Ovary (tissue), 9 donors: Measurements from ENCODE around the gene FZD2. TPM values are rescaled to one million over a fixed set of nuclear protein-coding genes. Genes with fewer than 3 reads are reported as not detected.

Experiments
- DNase-seq, 5 donors: peaks; one replicate each; pipeline ENCODE4 v3.0.0-alpha.2; 2019 to 2020
- H3K27ac ChIP-seq, 2 donors: fragments of 200-600 bp; one replicate each; pipeline versions ENCODE4 v1.5.1 to v1.8.0; 2019 to 2022
- H3K27me3 ChIP-seq: fragments of 200-600 bp; one replicate; pipeline ENCODE4 v1.8.0; 2022
- H3K36me3 ChIP-seq: fragments of 200-600 bp; sonication (generic); one replicate; pipeline ENCODE4 v1.5.1; 2019
- H3K4me1 ChIP-seq: one replicate; pipeline ENCODE4 v1.8.1; 2013; ENCODE audit warnings: mild to moderate bottlenecking, moderate library complexity; ENCODE audit not compliant: insufficient read depth
- H3K4me3 ChIP-seq: fragments of 200-600 bp; sonication (generic); one replicate; pipeline ENCODE4 v1.5.1; 2017
- H3K9me3 ChIP-seq, 2 donors: fragments of 200-600 bp in 1 of 2; sonication (generic) in 1 of 2; one replicate each; pipeline versions ENCODE4 v1.5.1 to v1.8.1; 2013 to 2019; ENCODE audit warnings: mild to moderate bottlenecking in 1 of 2, moderate library complexity in 1 of 2
- CTCF ChIP-seq, 3 donors: fragments of 450-650 bp in 2 of 3; fragments of 200-600 bp in 1 of 3; IDR thresholded peaks; one replicate each; pipeline versions ENCODE4 v1.5.1 to v1.8.0; 2016 to 2022; ENCODE audit warnings: antibody characterized with exemption in 3 of 3, mild to moderate bottlenecking in 1 of 3
- EP300 ChIP-seq: sonication (generic); formaldehyde crosslinking; IDR thresholded peaks from one replicate; pipeline ENCODE4 v1.6.1; 2017; ENCODE audit warnings: antibody characterized with exemption
- POLR2A ChIP-seq: fragments of 450-650 bp; IDR thresholded peaks from one replicate; pipeline ENCODE4 v1.6.1; 2017; ENCODE audit warnings: antibody characterized with exemption, mild to moderate bottlenecking, moderate library complexity
- WGBS, 3 donors: extraction: QIAGEN DNeasy Blood & Tissue Kit in 1 of 3; methylation state at CpG; one replicate each; pipeline versions ENCODE4 v1.1.5 to v1.1.7; 2013 to 2017; 5-methylcytosine and 5-hydroxymethylcytosine counted together
- intact Hi-C, 4 donors: fragments of 100-400 bp; cut with DNase I; formaldehyde crosslinking; loops; one replicate each; pipeline versions ENCODE4 v1.11.0 to v1.15.1; 2022 to 2023
- polyA plus RNA-seq, 2 donors: library from polyadenylated mRNA; stranded (reverse); fragments of 200-250 nt in 1 of 2; fragments of 350-450 nt in 1 of 2; fragmentation: Illumina TruSeq in 1 of 2; extraction: RNeasy Lipid Tissue Mini Kit (QIAGEN cat#74804) in 1 of 2; gene quantifications; one replicate each; pipeline ENCODE4 v1.2.3, GENCODE V29; 2013 to 2014
- total RNA-seq, 7 donors: library from RNA; depleted of rRNA in 2 of 7; stranded (reverse); fragments of >200 nt in 2 of 7; fragmentation: NEBNext Ultra II Directional in 3 of 7; extraction: Animal tissue kit (Norgen Biotek cat#: 25700) in 3 of 7; gene quantifications; one replicate each; pipeline versions ENCODE4 v1.1.0 to v1.2.4, GENCODE V29; 2016 to 2023
- donor health status: DM: no; HTN: no; CAD: no; lungs with moderate emphysema.
- donor health status: DM: no; HTN: no; CAD: no.
- donor health status: Bipolar disorder and iron deficiency.
- donor health status: DM: yes; HTN: yes; CAD: no.
- donor health status: DM: no; HTN: no; CAD: no.
- donor health status: DM: yes; HTN: yes; CAD: no.

FZD2 gene
- total and polyA plus RNA-seq, 9 donors = 0.08 to 12.5 (median 8.7) TPM

DNA sequence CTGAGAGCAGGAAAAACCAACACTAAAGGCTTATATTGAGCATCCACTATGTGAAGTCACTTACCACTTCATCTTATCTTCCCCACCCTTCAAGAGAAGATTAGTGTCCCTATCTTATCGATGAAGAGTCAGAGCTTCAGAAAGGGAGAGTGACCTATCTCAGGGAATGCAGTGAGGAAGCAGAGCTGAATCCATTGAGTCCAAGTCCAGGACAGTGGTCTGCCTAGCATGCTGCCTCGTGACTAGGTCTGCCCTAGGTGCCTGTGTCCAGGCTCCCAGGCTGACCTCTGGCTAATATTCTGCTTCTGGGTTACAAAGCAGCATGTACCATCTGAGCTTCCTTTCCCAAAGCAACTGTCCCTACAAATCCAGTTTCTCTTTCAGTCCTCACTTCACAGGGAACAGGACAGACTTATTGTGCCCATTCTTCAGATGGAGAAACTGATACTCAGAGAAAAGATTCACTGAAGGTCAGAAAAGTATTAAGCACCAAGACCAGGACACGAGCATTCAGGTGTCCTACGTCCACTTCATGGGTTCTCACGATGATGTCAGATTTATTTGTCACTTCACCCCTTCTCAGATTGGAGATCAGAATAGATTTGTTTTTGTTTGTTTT lies 13.3 kb upstream of the FZD2 start:
- DNase-seq = no peak
- H3K27ac ChIP-seq = no peak overlapping the region
- intact Hi-C loops = no loop called here
- H3K27me3 ChIP-seq = no peaks in the 10 kb centered on the region
- no peaks in the 10 kb centered on the region for H3K4me1 ChIP-seq
- no peak overlapping the region for H3K4me3 ChIP-seq
- 70 to 72% (median 71%) methylated on average over 5 of the region's 5 CpGs for WGBS, 3 donors
- no peaks in the 10 kb centered on the region for H3K9me3 ChIP-seq
- TF ChIP-seq POLR2A (no peak), EP300 (no peak), CTCF (IDR thresholded peaks at IDR 0.05) (no peak)
- H3K36me3 ChIP-seq = no peaks in the 10 kb centered on the region

DNA sequence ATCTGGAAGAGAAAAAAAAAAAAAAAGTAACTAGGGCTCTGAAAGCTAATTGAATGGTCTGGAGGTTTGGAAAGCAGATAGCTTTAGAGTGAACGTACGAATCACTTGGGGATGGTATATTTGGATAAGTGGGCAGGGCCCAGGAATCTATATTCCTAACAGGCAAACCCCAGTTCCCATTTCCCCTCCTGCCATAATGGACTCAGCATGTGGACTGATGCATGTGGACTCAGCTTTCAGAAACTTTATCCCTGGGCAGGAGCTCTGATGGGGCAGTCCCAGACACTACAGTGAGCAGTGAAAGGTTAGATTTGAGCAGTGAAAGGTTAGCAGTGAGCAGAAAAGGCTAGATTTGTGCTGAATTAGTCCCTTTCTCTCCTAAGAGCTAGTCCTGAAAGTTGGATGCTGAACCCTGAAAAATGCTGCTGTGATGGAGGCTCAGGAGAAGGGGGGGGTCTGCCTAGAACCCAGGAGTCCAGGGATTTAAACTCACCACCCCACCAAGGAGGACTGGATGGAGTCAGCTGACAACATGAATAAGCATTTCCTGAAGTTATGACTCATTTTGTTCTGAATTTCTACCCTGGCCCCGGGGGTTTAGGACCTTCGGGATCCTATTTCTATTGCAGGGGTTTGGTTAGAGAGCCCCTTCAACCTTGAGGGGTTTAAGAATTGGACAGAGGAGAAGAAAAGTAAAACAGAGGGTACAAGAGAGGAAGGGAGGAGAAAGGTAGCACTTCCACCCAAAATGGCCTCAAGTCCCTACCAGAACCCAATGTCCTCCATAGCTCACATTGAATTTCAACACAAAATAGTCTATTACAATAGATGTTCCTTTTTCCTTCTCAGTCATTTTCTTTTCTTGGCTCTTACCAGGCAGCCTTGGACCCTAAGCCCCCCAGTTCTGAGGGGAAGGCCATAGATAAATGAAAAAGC lies 10.3 kb upstream of the FZD2 start:
- no peaks in the 10 kb centered on the region for H3K4me1 ChIP-seq
- no peak for DNase-seq
- H3K27me3 ChIP-seq = no peaks in the 10 kb centered on the region
- H3K4me3 ChIP-seq = no peak overlapping the region
- H3K36me3 ChIP-seq = no peaks in the 10 kb centered on the region
- no peaks in the 10 kb centered on the region for H3K9me3 ChIP-seq
- no peak overlapping the region for H3K27ac ChIP-seq
- intact Hi-C loops = no loop called here
- 55 to 61% (median 60%) methylated on average over 4 of the region's 4 CpGs for WGBS, 3 donors
- TF ChIP-seq POLR2A (no peak), CTCF (IDR thresholded peaks at IDR 0.05) (no peak), EP300 (no peak)

- H3K36me3 ChIP-seq = no peaks in the 10 kb centered on the region
- no peak overlapping the region for H3K27ac ChIP-seq
- DNase-seq = no peak
- no peak overlapping the region for H3K4me3 ChIP-seq
- H3K9me3 ChIP-seq = no peaks in the 10 kb centered on the region
- intact Hi-C loops = no loop called here
- H3K4me1 ChIP-seq = no peaks in the 10 kb centered on the region
- H3K27me3 ChIP-seq = no peaks in the 10 kb centered on the region
- 77 to 86% (median 81%) methylated on average over 4 of the region's 4 CpGs for WGBS, 3 donors
- TF ChIP-seq CTCF (IDR thresholded peaks at IDR 0.05) (no peak), EP300 (no peak), POLR2A (no peak)
Observed at GRCh38 chr17:44547625-44548267, 9.5 kb upstream of the FZD2 start.

DNA sequence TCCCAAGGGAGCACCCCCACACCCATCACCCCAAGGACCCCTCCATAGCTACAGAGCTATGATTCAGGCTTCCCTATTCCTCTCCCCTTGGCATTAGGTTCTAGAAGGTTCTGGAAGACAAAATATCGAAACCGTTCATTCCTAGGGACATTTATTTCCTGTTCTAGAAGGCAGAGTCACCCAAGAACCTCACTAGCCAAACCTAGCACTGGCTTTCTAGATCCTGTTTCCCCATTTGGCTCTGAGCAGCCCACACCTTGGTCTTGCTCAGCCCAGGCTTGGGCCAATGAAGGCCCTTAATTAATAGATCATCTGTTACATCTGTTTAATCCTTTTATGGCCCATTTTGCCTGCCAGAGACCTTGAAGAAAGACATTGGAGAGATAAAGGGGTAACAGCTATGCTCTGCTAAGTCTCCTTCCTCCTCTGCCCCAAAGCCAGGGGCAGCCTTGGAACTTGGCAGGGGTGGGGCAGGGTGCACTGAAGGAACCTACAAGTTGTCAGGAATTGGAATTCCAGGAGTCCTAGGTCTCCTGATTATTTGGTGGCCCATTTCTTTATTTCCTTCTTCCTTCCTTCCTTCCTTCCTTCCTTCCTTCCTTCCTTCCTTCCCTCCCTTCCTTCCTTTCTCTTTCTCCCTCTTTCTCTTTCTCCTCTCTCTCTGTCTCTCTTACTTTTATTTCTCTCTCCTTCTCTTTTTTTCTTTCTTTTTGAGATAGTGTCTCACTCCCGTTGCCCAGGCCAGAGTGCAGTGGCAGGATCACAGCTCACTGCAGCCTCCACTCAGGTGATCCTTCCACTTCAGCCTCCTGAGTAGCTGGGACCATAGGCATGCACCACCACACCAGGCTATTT lies 8.7 kb upstream of the FZD2 start:
- intact Hi-C loops = no loop called here
- Histone ChIP-seq H3K36me3 (no peaks in the 10 kb centered on the region), H3K4me3 (no peak overlapping the region), H3K4me1 (no peaks in the 10 kb centered on the region), H3K9me3 (no peaks in the 10 kb centered on the region), H3K27ac (no peak overlapping the region), H3K27me3 (no peaks in the 10 kb centered on the region)
- DNase-seq = no peak
- no peak for TF ChIP-seq POLR2A
- no peak for TF ChIP-seq EP300
- TF ChIP-seq CTCF (IDR thresholded peaks at IDR 0.05) = no peak
- 77 to 88% (median 82%) methylated on average over 3 of the region's 3 CpGs for WGBS, 3 donors
